HG03469 (cell line): ENCODE measurements around the gene AKT1S1.
A peak's percentile ranks its signal among the peaks of the same experiment; 100 is the strongest.

ENCODE experiments used
- ATAC-seq: cut with Tn5 transposase; IDR thresholded peaks from one replicate; pipeline ENCODE4 v1.9.1; 2021; ENCODE audit warnings: mild to moderate bottlenecking, moderate library complexity, moderate number of reproducible peaks; ENCODE audit not compliant: unreplicated experiment

Gene AKT1S1

DNA sequence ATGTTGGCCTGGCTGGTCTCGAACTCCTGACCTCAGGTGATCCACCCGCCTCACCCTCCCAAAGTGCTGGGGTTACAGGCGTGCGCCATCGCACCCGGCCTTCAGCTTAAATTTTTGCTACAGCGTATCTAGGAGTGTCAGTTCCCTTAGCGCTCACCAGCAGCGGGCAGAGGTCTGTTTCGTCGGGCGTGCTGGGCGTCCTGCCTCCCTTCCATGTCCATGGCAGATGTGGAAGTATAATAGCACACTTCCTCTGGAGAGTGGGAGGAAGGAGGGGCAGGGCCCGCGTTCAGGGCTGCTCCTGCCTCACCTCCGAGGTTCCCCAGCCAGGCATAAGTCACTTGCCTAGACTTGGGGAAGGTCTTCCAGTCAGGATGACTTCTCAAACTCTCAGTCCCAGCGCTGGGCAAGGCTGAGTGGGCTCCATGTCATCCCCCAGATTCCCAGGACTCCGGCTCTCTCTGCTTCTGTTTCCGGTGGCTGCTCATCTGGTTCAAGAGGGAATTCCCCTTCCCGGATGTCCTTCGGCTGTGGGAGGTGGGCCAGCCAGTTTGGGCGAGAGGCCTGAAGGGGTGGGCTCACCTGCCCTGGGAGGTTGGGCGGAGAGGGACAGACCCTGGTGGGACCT is 10.0 kb upstream of the AKT1S1 start:
- ATAC-seq = no peak

DNA sequence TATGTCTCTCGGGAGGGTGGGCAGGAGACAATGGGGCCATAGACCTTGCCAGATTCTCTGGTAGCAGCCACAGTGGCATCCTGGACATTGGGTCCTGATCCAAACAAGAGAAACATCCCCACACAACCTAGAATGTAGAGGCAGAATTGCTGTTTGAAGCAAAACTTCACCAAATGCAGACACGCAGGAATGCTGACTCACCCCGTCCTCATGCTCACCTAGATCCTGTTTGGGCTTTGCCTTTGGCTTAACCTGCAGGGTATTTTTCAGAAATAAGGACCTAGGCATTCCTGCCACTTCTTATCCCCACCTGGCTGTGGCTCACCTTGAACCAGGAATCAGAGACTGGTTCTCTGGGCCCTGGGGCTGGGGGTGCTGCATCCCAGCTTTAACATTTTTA is 7.6 kb upstream of the AKT1S1 start:
- no peak for ATAC-seq

DNA sequence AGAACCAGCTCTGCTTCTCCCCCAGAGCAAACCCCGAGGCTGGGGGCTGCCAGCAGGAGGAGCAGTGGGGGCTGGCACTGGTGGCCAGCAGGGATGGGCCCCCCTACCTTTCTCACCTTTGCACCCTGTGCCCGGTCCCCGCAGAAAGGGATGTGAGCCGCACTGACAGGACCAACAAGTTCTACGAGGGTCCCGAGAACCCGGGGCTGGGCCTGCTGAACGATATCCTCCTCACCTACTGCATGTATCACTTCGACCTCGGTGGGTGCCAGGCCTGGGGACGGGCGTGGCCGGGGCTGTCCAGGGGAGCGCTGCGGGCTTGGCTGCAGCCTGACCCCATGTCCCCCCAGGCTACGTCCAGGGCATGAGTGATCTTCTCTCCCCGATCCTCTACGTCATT is 7.0 kb upstream of the AKT1S1 start:
- ATAC-seq = no peak

DNA sequence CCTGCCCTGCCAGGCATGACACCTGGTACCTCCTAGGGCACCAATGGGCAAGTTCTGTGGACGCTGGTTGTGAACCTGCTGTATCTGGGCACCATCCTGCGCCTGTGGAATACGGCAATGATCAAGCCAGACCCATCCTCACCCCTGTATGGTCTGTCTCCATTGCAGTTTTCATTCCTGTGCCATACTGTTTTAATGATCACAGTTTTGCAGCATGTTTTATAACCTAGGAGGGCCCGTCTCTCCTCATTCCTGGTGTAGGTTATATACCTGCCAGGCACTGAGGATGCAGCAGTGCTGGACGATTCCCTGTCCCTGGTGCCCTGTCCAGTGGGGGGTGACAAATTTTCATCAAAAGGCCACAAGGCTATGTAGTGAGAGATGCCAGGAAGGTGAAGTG is 5.9 kb upstream of the AKT1S1 start:
- ATAC-seq = no peak

DNA sequence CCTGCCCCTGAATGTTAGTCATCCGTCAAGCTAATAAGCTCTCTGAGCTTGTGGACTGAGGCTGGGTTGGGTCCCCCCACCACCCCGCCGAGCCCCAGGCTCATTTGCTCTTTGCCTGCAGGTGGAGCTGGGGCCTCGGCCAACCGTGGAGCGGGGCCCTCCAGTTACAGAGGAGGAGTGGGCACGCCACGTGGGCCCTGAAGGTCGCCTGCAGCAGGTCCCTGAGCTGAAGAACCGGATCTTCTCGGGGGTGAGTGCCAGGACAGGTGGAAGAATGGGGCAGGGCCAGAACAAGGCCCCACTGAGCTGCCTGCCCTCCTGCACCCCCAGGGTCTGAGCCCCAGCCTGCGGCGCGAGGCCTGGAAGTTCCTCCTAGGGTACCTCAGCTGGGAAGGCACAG is 5.5 kb upstream of the AKT1S1 start:
- ATAC-seq = no peak

DNA sequence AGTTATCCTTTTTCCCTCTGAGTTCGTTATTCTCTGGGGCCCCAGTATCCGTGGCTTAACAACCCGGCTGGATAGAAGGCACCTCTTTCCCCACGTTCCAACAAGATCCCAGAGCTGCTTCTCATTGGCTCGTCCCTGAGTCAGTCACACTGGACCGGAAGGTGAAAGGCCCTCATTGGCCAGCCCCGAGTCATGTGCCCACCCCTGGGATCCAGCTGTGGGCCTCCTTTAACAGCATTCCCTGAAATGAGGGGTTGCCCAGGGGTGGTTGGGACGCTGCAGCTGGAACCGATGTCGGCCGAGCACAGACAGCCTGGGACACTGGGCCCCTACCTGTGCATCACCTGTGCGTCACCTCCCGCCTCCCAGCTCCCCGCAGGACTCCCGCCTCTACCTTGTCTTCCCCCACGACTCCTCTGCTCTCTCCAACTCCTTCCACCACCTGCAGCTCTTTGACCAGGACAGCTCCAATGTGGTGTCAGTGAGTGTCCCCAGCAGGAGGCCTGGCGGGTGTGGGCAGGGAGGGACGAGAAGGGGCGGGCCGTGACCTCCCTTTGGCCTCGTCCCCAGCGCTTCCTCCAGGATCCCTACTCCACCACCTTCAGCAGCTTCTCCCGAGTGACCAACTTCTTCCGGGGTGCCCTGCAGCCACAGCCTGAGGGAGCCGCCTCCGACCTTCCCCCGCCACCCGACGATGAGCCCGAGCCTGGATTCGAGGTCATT is 4.7 kb upstream of the AKT1S1 start:
- ATAC-seq = no peak

DNA sequence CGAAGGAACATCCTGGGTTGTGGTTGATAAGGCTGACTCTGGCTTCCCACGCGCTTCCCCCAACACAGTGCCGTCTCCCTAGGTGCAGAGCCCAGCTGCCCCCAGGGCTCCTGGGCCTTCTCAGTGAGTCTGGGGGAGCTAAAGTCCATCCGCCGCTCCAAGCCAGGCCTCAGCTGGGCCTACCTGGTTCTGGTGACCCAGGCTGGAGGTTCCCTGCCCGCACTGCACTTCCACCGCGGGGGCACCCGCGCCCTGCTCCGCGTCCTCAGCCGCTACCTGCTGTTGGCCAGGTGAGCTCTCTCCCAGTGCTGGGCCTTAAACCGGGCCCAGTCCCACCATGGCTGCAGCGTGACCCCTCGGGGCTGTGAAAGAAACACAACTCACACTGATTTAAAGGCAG is 4.0 kb upstream of the AKT1S1 start:
- ATAC-seq = no peak

DNA sequence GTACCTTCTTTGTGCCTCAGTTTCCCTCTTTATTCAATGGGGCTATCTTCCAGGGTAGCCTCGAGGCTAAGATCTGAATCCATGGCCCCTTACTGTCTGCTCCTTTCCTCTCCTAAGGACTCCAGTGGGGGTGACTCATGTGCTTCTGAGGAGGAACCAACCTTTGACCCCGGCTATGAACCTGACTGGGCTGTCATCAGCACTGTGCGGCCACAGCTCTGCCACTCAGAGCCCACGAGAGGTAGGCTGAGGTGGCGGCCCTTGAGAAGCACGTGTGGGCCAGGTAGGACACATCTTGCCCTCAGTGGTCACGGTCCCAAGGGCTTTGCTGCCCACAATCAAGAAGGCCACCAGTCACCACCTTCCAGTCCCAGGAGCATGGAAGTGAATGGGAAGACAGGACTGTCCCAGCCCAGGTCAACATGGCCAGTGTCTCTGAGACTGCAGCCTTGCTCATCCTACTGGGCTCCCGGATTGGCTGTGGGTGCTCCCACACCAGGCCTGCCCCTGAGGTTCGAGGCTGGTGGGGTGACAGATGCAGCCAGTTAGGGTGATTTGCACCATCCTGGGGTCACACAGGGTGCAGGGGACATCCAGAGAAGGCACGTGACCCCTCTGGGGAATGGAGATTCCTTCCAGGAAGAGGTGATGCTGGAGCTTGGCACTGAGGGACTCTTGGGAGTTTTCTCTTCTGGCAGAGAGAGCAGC is 3.2 kb upstream of the AKT1S1 start:
- ATAC-seq = no peak

DNA sequence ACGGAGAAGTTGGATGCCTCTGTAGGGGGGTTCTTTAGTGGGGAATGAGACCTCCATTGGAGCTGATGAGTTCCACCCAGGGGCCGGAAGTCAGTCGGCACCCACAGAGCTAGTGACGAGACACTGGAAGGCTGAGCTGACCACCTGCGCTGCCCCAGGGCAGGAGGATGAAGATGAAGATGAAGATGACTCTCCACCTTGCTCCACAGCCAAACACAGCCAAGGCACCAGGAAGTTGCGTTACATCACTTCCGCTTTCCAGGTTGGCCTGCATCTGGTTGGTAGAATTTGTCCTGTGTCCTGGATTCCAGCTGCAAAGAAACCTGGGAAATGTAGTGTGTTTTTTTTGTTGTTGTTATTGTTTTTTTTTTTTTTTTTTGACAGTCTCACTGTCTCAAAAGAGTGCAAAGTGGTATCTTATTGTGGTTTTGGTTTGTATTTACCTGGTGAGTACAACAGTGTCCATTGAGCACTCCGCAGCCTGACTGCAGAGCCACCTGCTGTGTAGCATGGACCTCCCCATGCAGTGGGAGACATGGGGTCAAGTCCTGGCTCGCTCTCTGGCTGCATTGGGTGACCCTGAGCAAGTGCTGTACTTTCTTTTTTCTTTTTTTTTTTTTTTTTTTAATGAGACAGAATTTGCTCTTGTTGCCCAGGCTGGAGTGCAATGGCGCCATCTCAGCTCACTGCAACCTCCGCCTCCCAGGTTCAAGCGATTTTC is 2.2 kb upstream of the AKT1S1 start:
- no peak for ATAC-seq

DNA sequence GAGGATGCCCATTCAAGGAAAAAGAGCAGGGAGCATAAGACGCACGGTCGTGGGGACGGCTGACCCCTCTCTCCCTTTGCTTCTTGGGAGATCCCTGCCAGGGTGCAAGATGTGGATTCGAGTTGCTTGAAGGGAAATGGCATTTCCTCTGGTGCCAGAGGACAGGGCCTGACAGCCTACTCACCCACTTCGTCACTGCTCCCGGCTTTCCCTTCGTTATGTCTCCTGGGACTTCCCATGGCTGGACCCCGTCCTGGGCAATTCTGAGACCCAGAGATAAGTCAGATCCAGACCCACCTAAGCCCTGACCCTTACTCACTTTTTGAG is 1.6 kb upstream of the AKT1S1 start:
- ATAC-seq = no peak

DNA sequence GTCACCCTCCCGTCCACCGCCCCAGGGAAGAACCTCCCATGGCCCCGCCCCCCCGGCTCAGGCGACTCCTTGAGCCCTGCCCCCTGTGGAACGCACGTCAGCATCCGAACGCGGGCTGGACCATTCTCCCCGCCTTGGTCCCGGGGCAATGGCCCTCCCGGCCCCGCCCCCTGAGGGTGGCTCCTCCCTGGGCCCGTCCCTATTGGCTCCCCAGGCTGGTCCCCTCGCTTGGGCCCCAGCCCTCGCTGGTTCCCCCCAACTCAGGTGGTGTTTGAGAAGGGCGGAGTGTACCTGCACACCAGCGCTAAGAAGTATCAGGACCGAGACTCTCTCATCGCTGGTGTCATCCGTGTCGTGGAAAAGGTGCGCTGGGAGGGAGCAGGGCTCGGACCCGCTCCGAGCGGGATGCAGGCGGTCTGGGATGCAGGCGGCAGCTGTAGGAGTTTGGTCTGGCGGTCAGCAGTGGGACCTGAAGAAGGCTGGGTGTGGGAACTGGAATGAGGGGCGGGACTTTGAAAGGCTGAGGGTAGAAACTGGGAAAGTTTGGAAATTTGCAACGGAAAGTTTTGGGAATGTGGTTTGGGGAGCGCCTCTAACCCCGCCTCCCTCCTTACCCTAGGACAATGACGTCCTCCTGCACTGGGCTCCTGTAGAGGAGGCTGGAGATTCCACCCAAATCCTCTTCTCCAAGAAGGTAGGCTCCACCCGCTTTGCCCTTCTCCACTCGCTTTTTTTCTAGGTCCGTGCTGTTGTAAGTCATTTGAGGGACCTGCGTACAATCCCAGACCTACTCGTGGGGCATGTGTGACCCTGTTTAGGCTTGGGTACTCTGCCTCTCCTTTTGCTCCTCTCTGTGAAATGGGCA is 956 bp upstream of the AKT1S1 start:
- peak; percentile 17 for ATAC-seq

DNA sequence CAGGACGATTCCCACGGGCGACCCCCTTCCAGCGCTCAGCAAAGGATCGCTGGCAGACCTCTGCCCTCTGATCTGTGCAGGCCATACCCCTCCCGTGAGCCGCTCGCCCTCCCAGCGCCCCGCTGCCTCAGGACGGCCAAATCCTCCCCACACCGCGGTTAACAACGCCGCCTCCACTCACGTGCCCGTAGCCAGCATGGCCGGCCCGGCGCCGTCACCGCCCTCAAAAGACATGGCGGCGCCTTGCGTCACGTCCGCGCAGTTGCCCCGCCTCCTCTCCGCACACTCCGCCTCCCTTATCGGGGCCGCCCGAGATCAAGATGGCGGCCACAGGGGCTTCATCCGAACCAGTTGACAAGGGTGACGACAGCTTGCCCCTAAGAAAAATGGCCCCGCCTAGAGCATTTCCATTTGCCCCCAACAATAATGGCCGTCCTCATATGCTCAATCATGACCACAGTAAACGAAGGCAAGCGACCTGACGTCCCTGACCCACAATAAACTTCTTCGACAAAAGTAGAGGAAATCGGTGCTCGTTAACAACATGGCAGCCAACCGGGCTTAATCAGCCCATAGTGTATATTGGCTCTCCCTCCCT is 634 bp downstream of the AKT1S1 start:
- peak; percentile 27 for ATAC-seq

DNA sequence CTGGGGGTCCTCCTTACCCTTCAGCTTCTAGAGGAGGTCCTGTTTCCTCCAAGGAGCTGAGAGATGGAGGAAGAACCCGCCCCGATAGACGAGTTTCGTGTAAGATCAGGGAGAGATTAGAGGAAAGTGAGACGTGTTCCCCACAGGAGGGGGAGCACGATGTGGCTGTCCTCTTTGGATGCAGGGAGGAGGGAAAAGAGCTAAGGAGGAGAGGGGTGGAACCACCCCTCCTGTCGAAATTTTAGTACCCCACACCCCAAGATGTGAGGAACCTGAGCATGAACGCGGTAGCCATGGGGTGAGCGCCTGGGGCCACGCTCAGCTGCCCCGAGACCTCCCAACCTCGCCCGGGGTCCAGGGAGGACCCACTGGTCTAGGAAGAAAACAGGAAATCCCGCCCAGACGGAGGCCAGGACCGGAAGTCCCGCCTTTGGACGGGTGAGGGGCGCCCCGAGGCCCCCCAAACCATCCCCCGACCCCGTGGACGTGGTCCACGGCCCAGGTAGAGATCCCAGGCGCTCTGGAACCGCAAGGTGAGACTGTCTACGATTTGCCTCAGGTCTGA is 1.2 kb downstream of the AKT1S1 start:
- no peak for ATAC-seq

DNA sequence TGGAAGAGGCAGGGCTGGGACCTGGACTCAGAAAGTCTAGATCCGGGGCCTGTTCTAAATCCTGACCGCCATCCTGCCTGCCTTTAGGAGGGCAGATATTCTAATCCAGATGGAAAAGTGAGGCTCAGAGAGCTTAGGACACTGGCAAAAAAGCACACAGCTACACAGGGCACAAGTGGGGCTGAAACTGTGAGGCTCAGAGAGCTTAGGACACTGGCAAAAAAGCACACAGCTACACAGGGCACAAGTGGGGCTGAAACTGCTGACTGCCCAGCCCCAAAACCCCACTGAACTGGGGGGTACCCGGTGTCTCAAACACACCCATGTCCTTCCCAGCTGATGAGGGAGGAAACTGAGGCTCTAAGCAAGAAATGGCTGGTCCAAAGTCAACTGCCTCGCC is 2.0 kb downstream of the AKT1S1 start:
- no peak for ATAC-seq

DNA sequence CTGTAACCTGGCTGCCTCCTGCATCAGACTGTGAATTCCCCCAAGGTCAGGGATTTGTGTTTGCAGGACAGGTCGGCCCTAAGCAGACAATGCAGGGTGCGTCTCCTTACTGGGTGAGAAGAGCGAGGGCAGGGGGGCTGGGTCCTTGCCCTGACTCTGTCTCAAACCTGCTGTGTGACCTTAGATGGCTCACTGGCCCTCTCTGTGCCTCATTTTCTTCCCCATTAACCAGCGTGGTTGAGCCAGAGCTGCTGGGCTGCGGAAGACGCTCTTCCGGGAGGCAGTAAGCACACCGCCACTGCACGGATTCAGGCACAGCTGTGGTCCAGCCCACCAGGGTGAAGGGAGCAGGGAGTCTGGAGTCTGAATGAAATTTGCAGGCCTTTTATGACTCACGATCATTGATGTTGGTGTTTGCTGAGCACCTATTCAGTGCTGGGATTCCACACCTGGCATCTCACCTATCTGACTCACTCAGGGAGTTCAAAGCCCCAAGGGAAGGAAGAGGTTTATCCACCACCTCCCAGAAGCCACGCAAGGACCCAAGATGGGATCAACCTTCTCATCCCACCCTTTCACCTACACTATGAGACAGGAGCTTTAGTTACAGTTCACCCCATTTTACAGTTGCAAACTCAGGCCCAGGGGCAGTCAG is 2.5 kb downstream of the AKT1S1 start:
- ATAC-seq = no peak

DNA sequence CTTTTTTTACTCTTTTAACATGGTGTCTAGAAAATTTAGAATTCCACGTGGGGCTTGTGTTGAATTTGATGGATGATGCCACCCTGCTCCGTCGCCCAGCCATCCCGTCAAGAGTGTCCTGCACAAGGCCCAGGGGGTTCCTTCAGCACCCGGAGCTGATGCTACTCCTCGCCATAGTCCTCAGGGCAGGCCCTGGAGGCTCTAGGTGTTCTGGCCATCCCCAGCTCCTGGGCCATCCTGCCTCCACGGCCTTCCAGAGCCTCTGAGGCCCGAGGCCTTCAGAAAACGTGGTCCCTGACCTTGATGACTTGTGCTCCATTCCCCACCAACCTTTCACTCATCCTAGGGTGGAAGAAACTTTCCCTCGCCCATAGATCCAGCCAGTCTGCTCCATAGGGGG is 3.3 kb downstream of the AKT1S1 start:
- no peak for ATAC-seq

DNA sequence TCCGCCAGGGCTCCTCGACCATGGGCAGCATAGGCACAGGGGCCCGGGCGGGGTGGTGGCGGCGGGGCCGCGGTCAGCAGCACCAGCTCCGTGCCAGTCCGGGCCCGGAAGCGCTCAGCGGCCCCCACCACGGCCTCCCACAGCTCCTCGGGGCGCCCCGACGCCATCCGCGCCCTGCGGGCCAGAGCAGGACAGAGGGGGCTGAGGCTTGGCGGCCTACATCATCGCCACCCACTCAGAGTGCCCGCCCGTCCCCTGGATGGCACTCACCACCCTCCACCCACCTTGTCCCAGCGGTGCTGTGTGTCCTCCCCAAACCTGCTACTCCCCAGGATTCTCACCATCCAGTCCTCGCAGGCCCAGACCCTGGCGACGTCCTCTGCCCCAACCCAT is 4.0 kb downstream of the AKT1S1 start:
- no peak for ATAC-seq

DNA sequence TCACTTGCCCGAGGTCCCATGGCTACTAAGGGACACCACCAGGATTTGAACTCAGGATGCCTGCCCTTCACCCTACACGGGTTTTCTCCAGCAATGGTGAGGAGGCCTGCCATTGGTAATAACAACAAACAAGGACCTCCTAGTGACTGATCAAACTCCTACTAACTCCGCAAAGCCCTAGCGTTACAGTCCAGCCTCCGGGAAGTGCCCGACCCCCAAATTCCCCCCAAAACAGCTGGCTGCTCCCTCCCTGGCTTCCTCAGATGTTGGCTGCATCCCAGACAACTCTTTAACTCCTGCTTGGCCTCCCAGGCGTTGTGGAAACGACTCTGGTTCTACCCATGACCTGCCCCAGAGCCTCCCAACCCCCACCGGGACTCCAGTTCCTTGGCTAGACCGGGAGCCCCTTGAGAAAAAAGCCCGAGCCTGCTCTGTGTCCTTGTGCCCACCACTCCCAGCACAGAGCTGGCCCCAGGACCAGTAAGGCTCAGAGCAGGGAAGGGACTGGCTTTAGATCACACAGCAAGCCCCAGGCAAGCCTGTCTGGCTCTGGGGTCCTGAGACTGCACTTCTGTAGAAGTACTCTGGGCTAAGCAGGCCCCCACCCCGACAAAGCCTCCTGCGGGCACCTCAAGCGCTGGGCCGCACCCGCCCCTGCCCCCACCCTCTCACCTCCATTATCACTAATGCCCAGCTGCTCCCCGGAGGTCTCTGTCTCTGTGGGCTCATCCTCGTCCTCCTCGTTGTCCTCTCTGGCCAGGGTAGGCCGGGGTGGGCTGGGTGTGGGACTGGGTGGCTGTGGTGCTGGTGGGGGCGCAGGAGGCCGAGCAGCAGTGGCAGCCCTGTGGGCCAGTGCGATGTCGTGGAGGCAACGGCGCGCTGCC is 4.7 kb downstream of the AKT1S1 start:
- ATAC-seq = no peak
